Measurements from ENCODE around the gene C4orf36. TPM values are rescaled to one million over a fixed set of nuclear protein-coding genes. Genes with fewer than 3 reads are reported as not detected.

C4orf36 gene
- total RNA-seq, 1 donor from 2014 or later: 1.1 TPM

- TF ChIP-seq CTCF (conservative IDR thresholded peaks at IDR 0.05; ENCODE audit: low read depth, low read length): no peak
- H3K4me3 ChIP-seq (ENCODE audit: low read depth, low read length): no peak overlapping the region
- DNase-seq (ENCODE audit: low read depth): no peak
Observed at GRCh38 chr4:86910820-86911684, 18.8 kb upstream of the C4orf36 start.

- DNase-seq (ENCODE audit: low read depth): no peak
- H3K4me3 ChIP-seq (ENCODE audit: low read depth, low read length): no peak overlapping the region
- TF ChIP-seq CTCF (conservative IDR thresholded peaks at IDR 0.05; ENCODE audit: low read depth, low read length): peak; percentile 8
Observed at GRCh38 chr4:86910369-86910768, 18.1 kb upstream of the C4orf36 start.

GRCh38 chr4:86909546-86910295, 17.5 kb upstream of the C4orf36 start:
- H3K4me3 ChIP-seq (ENCODE audit: low read depth, low read length): no peak overlapping the region
- TF ChIP-seq CTCF (conservative IDR thresholded peaks at IDR 0.05; ENCODE audit: low read depth, low read length): no peak
- no peak for DNase-seq (ENCODE audit: low read depth)

GRCh38 chr4:86908251-86908657, 16.0 kb upstream of the C4orf36 start:
- DNase-seq (ENCODE audit: low read depth): no peak
- no peak for TF ChIP-seq CTCF (conservative IDR thresholded peaks at IDR 0.05; ENCODE audit: low read depth, low read length)
- H3K4me3 ChIP-seq (ENCODE audit: low read depth, low read length): no peak overlapping the region

GRCh38 chr4:86901864-86902263, 9.6 kb upstream of the C4orf36 start:
- no peak for TF ChIP-seq CTCF (conservative IDR thresholded peaks at IDR 0.05; ENCODE audit: low read depth, low read length)
- DNase-seq (ENCODE audit: low read depth): no peak
- no peak overlapping the region for H3K4me3 ChIP-seq (ENCODE audit: low read depth, low read length)

- no peak for DNase-seq (ENCODE audit: low read depth)
- no peak overlapping the region for H3K4me3 ChIP-seq (ENCODE audit: low read depth, low read length)
- TF ChIP-seq CTCF (conservative IDR thresholded peaks at IDR 0.05; ENCODE audit: low read depth, low read length): peak; percentile 56
Observed at GRCh38 chr4:86898562-86898961, 6.3 kb upstream of the C4orf36 start.

Data from epithelial cell of proximal tubule (primary cell).